Endothelial cell of umbilical vein (primary cell): ENCODE data around the gene RYR3.

ENCODE experiments used
- EZH2 ChIP-seq: IDR thresholded peaks from 2 replicates; pipeline ENCODE4 v1.6.1; 2012; ENCODE audit warnings: borderline replicate concordance, low read depth, mild to moderate bottlenecking, moderate library complexity, low read length, inconsistent platforms; ENCODE audit not compliant: severe bottlenecking
- FOS ChIP-seq: IDR thresholded peaks from 2 replicates; pipeline ENCODE4 v1.6.1; 2011; ENCODE audit warnings: mild to moderate bottlenecking, low read length, moderate library complexity, borderline replicate concordance; ENCODE audit not compliant: insufficient read depth
- MYC ChIP-seq: IDR thresholded peaks from one replicate; pipeline ENCODE4 v1.6.1; 2011; ENCODE audit warnings: mild to moderate bottlenecking, low read depth, low read length
- POLR2A ChIP-seq: IDR thresholded peaks from 2 replicates; pipeline ENCODE4 v1.6.1; 2012; ENCODE audit warnings: low read depth, mild to moderate bottlenecking, control low read depth, low read length
- POLR2AphosphoS5 ChIP-seq: IDR thresholded peaks from 2 replicates; pipeline ENCODE4 v1.6.1; 2012; ENCODE audit warnings: low read depth, mild to moderate bottlenecking, control low read depth, low read length, moderate library complexity; ENCODE audit not compliant: insufficient read depth
- TF ChIP-seq, protein P1 (sequence below), 2 donors: IDR thresholded peaks; 1 replicate in 1 of 2; 2 replicates in 1 of 2; pipeline ENCODE4 v1.5.1; 2011; ENCODE audit warnings: low read length in 2 of 2, mild to moderate bottlenecking in 2 of 2, moderate library complexity in 2 of 2, control low read depth in 1 of 2, inconsistent platforms in 1 of 2, low read depth in 1 of 2; ENCODE audit not compliant: insufficient read depth in 1 of 2; ENCODE audit errors: extremely low read depth in 1 of 2
- TF ChIP-seq, protein P2 (sequence below): IDR thresholded peaks from 2 replicates; pipeline ENCODE4 v1.6.1; 2011; ENCODE audit not compliant: insufficient read depth, insufficient read length

DNA sequence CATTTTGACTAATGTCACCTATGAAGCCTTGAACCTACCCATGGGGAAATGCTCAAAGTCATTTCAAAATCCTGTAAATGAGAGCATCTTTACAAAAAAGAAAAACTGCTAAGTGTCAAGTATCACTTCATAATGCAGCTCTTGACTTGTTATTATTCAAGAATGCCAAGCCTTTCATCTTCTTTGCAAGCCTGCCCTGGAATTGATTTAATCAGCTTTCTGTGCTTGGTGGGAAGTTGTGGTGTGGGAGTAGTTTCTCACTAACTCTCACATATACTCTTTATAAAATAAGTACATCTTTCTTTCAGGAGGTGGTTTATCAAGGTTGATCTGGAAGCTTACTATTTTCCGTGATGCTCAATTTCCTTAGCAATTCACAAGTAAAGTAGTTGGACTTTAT lies 43.6 kb downstream of the RYR3 start:
- TF ChIP-seq FOS (no peak), POLR2AphosphoS5 (no peak), EZH2 (no peak), POLR2A (no peak), MYC (no peak)
- TF ChIP-seq, protein P1, sequence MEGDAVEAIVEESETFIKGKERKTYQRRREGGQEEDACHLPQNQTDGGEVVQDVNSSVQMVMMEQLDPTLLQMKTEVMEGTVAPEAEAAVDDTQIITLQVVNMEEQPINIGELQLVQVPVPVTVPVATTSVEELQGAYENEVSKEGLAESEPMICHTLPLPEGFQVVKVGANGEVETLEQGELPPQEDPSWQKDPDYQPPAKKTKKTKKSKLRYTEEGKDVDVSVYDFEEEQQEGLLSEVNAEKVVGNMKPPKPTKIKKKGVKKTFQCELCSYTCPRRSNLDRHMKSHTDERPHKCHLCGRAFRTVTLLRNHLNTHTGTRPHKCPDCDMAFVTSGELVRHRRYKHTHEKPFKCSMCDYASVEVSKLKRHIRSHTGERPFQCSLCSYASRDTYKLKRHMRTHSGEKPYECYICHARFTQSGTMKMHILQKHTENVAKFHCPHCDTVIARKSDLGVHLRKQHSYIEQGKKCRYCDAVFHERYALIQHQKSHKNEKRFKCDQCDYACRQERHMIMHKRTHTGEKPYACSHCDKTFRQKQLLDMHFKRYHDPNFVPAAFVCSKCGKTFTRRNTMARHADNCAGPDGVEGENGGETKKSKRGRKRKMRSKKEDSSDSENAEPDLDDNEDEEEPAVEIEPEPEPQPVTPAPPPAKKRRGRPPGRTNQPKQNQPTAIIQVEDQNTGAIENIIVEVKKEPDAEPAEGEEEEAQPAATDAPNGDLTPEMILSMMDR (IDR thresholded peaks at IDR 0.05; ENCODE audit: extremely low read depth in 1 of 2, insufficient read depth in 1 of 2, low read depth in 1 of 2, low read length in 2 of 2): no peak
- TF ChIP-seq, protein P2, sequence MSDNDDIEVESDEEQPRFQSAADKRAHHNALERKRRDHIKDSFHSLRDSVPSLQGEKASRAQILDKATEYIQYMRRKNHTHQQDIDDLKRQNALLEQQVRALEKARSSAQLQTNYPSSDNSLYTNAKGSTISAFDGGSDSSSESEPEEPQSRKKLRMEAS: no peak
